Esophagus muscularis mucosa (tissue), 4 donors: ENCODE data around the gene PRR35. TPM values are rescaled to one million over a fixed set of nuclear protein-coding genes. Genes with fewer than 3 reads are reported as not detected.

ENCODE experiments used
- DNase-seq: peaks from one replicate; pipeline ENCODE4 v3.0.0-alpha.2; 2017; ENCODE audit errors: extremely low spot score
- H3K27ac ChIP-seq, 4 donors: fragments of 200-600 bp; sonication (generic); replicated peaks in 1 of 4; 1 replicate in 3 of 4; 2 replicates in 1 of 4; pipeline ENCODE4 v1.5.1; 2016 to 2019; ENCODE audit warnings: mild to moderate bottlenecking in 1 of 4
- H3K27me3 ChIP-seq, 4 donors: fragments of 200-600 bp; sonication (generic); one replicate each; pipeline versions ENCODE4 v1.5.1 to v1.6.0; 2016 to 2019
- H3K36me3 ChIP-seq, 4 donors: fragments of 200-600 bp; sonication (generic); one replicate each; pipeline ENCODE4 v1.5.1; 2016 to 2019
- H3K4me1 ChIP-seq, 4 donors: fragments of 200-600 bp; sonication (generic); one replicate each; pipeline ENCODE4 v1.5.1; 2016 to 2019
- H3K4me3 ChIP-seq, 4 donors: fragments of 200-600 bp; sonication (generic); 1 replicate in 2 of 4; 2 replicates in 2 of 4; pipeline ENCODE4 v1.5.1; 2016 to 2019; ENCODE audit warnings: mild to moderate bottlenecking in 4 of 4, moderate library complexity in 1 of 4
- H3K9me3 ChIP-seq, 4 donors: fragments of 200-600 bp; sonication (generic); 1 replicate in 3 of 4; 2 replicates in 1 of 4; pipeline ENCODE4 v1.5.1; 2016 to 2019
- CTCF ChIP-seq, 3 experiments: fragments of 200-600 bp in 2 of 3; fragments of 450-650 bp in 1 of 3; sonication (generic) in 2 of 3; IDR thresholded peaks; one replicate each; pipeline ENCODE4 v1.5.1; 2017 to 2019; ENCODE audit warnings: antibody characterized with exemption in 3 of 3, mild to moderate bottlenecking in 2 of 3, moderate library complexity in 1 of 3
- EP300 ChIP-seq: sonication (generic); formaldehyde crosslinking; IDR thresholded peaks from one replicate; pipeline ENCODE4 v1.6.1; 2017; ENCODE audit warnings: antibody characterized with exemption
- POLR2A ChIP-seq: fragments of 450-650 bp; IDR thresholded peaks from one replicate; pipeline ENCODE4 v1.6.1; 2017; ENCODE audit warnings: antibody characterized with exemption, moderate library complexity, mild to moderate bottlenecking, low read depth
- POLR2AphosphoS5 ChIP-seq, 2 donors: sonication (generic); formaldehyde crosslinking; IDR thresholded peaks; one replicate each; pipeline ENCODE4 v1.6.1; 2017; ENCODE audit warnings: antibody characterized with exemption in 2 of 2
- WGBS: methylation state at CpG from one replicate; pipeline ENCODE4 v1.1.5; 2018; 5-methylcytosine and 5-hydroxymethylcytosine counted together
- intact Hi-C: fragments of 100-400 bp; cut with DNase I; formaldehyde crosslinking; loops from one replicate; pipeline ENCODE4 v1.15.1; 2023
- total RNA-seq, 4 donors: library from RNA; depleted of rRNA; stranded (reverse); fragments of >200 nt; gene quantifications; one replicate each; pipeline versions ENCODE4 v1.1.0 to v1.2.1, GENCODE V29; 2016

The PRR35 gene
- total RNA-seq, 4 donors from 2014 or later = not detected

- Histone ChIP-seq H3K36me3 (no peaks in the 10 kb centered on the region), H3K27ac (no peak overlapping the region), H3K27me3 (no peaks in the 10 kb centered on the region), H3K4me3 (no peak overlapping the region), H3K4me1 (peaks cover 0 to 14% (median 11%) of the 10 kb centered on the region in 4 donors), H3K9me3 (no peaks in the 10 kb centered on the region)
- WGBS = 84% methylated on average over 10 of the region's 10 CpGs
- intact Hi-C loops = no loop called here
- no peak for TF ChIP-seq CTCF (IDR thresholded peaks at IDR 0.05)
- no peak for TF ChIP-seq POLR2A
- no peak for TF ChIP-seq EP300
- TF ChIP-seq POLR2AphosphoS5 (IDR thresholded peaks at IDR 0.05) = no peak
- DNase-seq = no peak
These were observed 47.8 kb downstream of the PRR35 start for GRCh38 chr16:608019-608418.

GRCh38 chr16:609316-609715 is 49.1 kb downstream of the PRR35 start:
- Histone ChIP-seq H3K36me3 (peaks cover 0 to 4% (median 0%) of the 10 kb centered on the region in 4 donors), H3K9me3 (no peaks in the 10 kb centered on the region), H3K4me1 (peaks cover 0 to 14% (median 11%) of the 10 kb centered on the region in 4 donors), H3K27ac (no peak overlapping the region), H3K27me3 (no peaks in the 10 kb centered on the region), H3K4me3 (no peak overlapping the region)
- 94% methylated on average over 13 of the region's 13 CpGs for WGBS
- DNase-seq = no peak
- TF ChIP-seq CTCF (IDR thresholded peaks at IDR 0.05) (no peak), POLR2A (no peak), EP300 (no peak), POLR2AphosphoS5 (IDR thresholded peaks at IDR 0.05) (no peak)
- intact Hi-C loops = no loop called here

GRCh38 chr16:609984-610383 is 49.8 kb downstream of the PRR35 start:
- Histone ChIP-seq H3K36me3 (peaks cover 0 to 4% (median 0%) of the 10 kb centered on the region in 4 donors), H3K27ac (no peak overlapping the region), H3K27me3 (no peaks in the 10 kb centered on the region), H3K4me1 (peaks cover 0 to 14% (median 11%) of the 10 kb centered on the region in 4 donors), H3K9me3 (no peaks in the 10 kb centered on the region), H3K4me3 (no peak overlapping the region)
- DNase-seq = no peak
- 87% methylated on average over 7 of the region's 14 CpGs for WGBS
- intact Hi-C loops = no loop called here
- TF ChIP-seq POLR2AphosphoS5 (IDR thresholded peaks at IDR 0.05) (no peak), EP300 (no peak), CTCF (IDR thresholded peaks at IDR 0.05) (no peak), POLR2A (no peak)

DNA sequence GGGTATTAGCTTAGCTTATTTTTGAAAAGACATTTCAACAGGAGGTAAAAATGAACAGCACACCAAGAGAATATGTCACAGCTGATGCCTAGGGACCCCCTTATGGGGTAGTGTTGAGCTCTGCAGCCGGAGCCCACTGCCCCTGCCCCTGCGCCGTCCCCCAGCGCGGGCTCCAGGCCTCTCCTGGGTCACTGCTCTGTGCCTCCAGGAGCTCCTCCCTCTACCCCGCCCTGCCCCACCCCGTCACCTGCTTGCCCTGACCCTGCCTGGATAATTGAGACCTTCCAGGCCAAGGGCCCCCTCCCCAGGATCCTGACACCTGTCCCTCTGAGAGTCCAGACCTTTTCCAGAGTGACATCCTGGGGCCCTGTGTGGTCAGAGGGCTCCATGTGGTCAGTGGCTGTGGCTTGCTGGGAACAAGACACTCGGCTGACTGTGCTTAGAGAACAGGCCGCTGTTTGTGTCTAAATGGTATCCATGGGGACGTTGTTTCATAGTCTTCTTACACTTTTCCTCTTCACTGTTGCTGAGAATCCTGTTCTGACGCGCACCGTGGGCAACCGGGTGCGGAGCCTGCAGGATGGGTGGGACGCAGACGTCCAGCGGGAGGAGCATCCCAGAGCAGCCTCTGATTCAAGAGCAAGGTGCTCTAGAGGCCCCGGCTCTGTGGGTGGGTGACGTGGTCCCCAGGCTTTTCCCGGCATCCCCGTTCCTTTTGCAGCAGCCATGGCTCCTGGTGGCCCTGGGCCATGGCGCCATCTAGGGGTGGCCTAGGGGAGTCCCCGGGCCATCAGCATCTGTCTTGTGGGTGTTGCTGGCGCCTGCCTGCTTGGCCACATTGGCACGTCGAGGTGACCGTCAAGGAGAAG is 50.6 kb downstream of the PRR35 start:
- Histone ChIP-seq H3K9me3 (no peaks in the 10 kb centered on the region), H3K36me3 (peaks cover 0 to 4% (median 0%) of the 10 kb centered on the region in 4 donors), H3K27ac (no peak overlapping the region), H3K4me3 (no peak overlapping the region), H3K27me3 (no peaks in the 10 kb centered on the region), H3K4me1 (peaks cover 0 to 14% (median 11%) of the 10 kb centered on the region in 4 donors)
- intact Hi-C loops = no loop called here
- TF ChIP-seq EP300 = no peak
- no peak for TF ChIP-seq POLR2A
- TF ChIP-seq CTCF (IDR thresholded peaks at IDR 0.05) = peak; percentile 47 to 76 (median 57)
- WGBS = 68% methylated on average over 20 of the region's 28 CpGs
- no peak for DNase-seq
